ENCODE results near the gene TXLNG.

GRCh38 chrX:16778993-16779392 lies 7.3 kb upstream of the TXLNG start:
- no peak for TF ChIP-seq POLR2AphosphoS5 (IDR thresholded peaks at IDR 0.05)
- no peak for TF ChIP-seq CTCF (IDR thresholded peaks at IDR 0.05)
- TF ChIP-seq POLR2A (IDR thresholded peaks at IDR 0.05): no peak
